ENCODE measurements around the gene ABCG1.
A peak's percentile ranks its signal among the peaks of the same experiment; 100 is the strongest.

The ABCG1 gene

DNA sequence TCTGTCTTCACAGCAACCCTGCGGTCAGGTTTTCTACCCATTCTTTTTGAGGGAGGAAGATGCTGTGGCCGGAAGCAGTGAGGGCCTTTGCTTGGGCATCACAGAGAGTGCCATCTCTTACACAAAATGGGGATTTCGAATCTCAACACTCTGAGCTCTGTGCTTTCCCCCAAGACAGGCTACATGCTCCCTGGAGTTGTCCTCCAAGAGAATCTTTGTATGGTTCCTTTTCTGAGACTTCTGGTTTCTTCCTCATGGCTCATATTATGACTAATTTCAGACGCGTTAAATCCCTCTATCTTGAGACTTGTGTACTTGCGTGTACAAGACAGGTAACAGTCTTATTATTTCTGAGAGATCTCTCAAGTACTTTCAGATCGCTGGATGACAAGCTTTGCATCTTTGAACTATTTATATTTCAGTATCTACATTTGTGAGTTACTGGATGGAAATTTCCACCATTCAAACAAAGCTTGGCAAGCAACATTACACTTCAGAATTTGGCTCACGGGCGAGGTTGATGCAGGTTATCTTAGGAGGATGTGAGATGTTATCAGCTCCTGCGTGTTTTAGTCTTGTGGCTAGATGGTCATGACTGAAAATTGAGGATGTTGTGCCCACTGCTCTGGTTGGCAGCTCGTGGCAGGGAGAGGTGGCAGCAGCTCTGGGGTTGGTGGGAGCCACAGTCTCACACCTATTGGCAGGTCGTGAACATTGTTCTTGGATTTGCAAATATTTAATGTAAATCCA lies 19.4 kb downstream of the ABCG1 start:
- no peak for TF ChIP-seq GATA2 (IDR thresholded peaks at IDR 0.05; ENCODE audit: low read depth, low read length)
- TF ChIP-seq GATA3 (IDR thresholded peaks at IDR 0.05; ENCODE audit: low read depth, low read length) = no peak

DNA sequence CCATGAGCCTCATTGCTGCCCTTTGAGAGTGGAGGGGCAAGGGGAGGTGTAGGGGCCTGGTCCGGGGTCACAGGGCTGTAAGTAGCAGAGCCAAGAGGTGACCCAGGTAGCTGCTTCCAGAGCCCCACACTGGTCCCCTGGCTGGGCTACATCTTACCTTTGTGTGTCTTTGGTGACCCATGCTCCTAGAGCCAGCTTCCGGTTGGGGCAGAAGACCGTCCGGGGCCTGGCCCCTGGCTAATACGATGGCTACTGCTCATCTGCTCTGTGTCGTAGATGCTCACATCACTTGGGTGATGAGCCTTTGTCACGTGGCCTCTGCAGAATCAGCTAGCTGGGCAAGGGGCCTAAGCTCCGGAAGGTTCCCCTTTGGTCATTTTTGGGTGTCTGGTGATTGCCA lies 20.6 kb downstream of the ABCG1 start:
- TF ChIP-seq GATA3 (IDR thresholded peaks at IDR 0.05; ENCODE audit: low read depth, low read length) (no peak), GATA2 (IDR thresholded peaks at IDR 0.05; ENCODE audit: low read depth, low read length) (no peak)

DNA sequence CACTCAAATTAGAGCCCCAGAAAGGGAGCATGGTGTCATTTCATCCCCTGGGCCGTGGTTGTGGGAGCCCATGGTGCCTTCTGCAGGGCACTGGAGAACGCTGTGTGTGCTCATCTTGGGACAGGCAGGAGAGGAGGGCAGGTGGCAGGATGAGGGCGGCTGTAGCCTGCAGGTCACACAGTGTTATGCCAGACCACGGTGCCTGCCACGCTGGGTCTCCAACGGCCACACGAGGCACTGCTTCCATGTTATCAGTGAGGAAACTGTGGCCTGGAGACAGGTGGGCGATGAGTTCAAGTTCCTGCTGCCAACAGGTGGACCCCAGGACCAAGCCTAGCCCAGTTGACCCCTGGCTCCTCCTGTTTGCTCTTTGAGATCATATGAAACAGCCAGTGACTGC lies 21.0 kb downstream of the ABCG1 start:
- no peak for TF ChIP-seq GATA2 (IDR thresholded peaks at IDR 0.05; ENCODE audit: low read depth, low read length)
- TF ChIP-seq GATA3 (IDR thresholded peaks at IDR 0.05; ENCODE audit: low read depth, low read length) = no peak

DNA sequence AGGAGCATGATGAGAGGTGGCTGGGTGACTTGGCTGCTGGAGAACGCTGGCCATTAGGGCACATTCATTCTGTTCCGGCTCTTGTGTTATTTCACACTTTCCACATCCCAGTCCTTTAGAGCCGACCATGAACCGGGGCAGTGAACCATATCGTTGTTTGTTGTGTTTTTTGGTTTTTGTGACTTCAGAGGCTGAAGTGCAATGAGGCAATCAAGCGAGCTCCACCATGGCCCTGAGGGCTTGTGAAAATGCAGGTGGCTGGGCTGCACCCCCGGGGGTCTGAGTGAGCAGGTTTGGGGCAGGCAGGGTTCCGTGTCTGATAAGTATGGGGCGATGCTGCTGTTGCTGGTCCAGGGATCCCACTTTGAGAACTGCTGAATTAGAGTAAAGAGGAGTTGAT lies 23.7 kb downstream of the ABCG1 start:
- no peak for TF ChIP-seq GATA2 (IDR thresholded peaks at IDR 0.05; ENCODE audit: low read depth, low read length)
- no peak for TF ChIP-seq GATA3 (IDR thresholded peaks at IDR 0.05; ENCODE audit: low read depth, low read length)

DNA sequence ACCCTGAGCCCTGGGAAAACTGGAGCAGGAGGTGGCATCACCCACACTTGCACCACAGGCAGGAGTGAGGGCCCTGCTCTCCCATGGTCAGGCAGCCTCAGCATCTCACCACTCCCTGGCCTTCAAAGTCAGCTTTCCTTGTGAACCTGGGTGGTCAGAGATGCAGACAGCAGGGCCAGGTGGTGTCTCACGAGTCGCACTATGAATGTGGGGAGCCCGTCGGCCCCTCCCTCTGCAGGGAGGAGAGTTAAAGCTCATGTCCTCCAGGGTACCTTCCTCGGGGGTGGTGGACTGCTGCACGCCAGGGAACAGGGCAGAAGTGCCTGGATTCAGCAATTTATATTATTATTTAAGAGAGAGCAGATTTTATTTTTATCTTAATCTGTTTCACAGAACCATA lies 24.1 kb downstream of the ABCG1 start:
- TF ChIP-seq GATA3 (IDR thresholded peaks at IDR 0.05; ENCODE audit: low read depth, low read length) = no peak
- no peak for TF ChIP-seq GATA2 (IDR thresholded peaks at IDR 0.05; ENCODE audit: low read depth, low read length)

DNA sequence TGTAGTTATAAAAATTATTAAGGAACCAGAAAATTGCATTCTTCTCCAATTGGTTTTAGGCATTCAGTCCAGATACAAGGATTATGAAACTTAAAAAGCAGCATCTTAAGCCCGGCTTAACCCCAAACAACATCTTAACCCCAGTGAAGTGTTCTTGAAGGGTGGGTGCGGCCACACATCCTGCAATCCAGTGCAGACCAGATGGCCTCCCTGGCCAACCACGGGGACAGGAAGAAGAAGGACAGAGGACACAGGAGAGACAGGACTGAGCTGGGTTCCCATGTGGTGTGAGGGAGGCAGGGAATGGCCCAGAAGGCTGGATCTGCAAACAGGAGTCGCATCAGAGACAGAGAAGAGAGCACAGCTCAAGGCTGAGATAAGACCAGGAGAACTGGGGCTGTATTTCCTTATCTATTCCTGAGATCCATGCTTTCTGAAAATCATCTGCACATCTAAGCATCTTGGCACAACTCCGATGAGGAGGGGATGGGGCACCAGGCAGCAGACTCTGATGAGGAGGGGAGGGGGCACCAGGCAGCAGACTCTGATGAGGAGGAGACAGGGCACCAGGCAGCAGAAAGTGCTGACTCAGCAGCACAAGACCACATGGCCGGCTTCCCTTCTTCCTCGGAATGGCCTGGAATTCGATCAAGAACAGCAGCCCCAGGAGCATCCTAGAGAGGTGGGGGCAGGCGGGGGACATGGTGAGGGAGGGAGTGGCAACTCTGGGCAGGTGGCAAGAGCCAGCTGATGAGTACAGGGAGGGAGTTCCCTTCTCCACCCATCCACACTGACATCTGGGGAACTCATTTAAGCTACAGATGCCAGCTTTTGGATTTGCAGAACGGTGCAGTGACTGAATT lies 26.6 kb downstream of the ABCG1 start:
- TF ChIP-seq GATA3 (IDR thresholded peaks at IDR 0.05; ENCODE audit: low read depth, low read length) (no peak), GATA2 (IDR thresholded peaks at IDR 0.05; ENCODE audit: low read depth, low read length) (peak; percentile 72)

DNA sequence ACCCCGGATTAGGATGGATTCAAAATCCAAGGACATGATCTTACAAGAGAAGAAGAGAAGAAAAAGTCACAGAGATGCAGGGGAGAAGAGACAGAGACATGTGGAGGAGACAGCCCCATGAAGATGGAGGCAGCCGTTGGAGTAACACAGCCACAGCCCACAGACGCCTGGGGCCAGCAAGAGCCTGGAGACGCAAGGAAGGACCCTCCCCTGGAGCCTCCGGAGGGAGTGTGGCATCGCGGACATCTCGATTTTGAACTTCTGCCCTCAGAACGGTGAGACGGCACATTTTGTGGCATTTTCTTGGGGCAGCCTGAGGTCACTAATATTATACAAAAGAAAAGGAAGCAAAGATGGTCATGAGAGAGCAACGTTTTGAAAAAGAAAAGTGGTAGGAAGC lies 28.8 kb downstream of the ABCG1 start:
- no peak for TF ChIP-seq GATA2 (IDR thresholded peaks at IDR 0.05; ENCODE audit: low read depth, low read length)
- TF ChIP-seq GATA3 (IDR thresholded peaks at IDR 0.05; ENCODE audit: low read depth, low read length) = no peak

DNA sequence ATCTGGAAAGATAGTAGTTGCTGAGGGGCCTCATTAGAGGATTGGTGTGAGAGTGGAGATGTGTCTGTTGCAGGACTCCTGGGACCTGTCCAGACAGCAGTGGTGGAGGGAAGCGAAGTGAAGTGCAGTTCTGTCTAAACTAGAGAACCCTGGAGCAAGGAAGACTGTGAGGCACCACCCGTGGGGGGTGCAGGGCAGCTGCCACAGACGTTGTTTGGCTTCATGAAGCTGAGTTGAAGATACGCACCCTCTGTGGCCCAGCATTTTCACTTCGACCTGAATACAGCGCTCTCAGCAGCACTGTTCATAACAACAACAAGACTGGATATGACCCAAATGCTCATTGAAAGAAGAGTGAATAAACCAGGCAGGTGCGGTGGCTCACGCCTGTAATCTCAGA lies 29.3 kb downstream of the ABCG1 start:
- no peak for TF ChIP-seq GATA2 (IDR thresholded peaks at IDR 0.05; ENCODE audit: low read depth, low read length)
- no peak for TF ChIP-seq GATA3 (IDR thresholded peaks at IDR 0.05; ENCODE audit: low read depth, low read length)

DNA sequence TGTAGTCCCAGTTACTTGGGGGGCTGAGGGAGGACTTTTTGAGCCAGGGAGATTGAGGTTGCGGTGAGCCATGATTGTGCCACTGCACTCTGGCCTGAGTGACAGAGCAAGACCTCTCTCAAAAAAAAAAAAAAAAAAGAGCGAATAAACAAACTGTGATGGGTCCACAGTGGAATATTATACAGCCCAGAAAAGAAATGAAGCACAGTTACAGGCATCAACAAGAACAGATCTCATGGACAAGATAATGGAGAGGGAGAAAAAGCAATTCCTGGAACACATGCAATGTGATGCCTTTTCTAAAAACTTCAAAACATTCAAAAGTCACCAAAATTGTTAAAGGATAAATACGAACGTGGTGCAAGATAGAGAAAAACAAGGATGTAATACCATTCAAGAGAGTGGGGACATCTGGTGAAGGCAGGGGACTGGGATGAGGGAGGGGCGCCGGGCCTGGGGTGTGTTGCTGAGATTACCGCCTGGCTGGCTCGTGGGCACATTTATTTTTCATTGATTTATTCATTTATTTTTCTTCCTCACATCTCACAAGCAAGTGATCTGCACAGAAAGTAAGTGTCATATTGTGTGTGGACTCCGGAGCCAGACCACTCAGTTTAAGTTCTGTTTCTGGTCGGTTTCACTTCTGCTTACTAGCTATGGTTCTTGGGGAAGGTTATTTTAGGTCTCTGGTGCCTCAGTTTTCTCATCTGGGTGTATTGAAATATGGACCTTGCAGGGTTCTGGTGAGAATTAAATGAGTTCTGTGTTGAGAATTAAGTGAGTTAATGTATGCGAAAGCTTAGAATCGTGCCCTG lies 30.1 kb downstream of the ABCG1 start:
- TF ChIP-seq GATA2 (IDR thresholded peaks at IDR 0.05; ENCODE audit: low read depth, low read length) = no peak
- TF ChIP-seq GATA3 (IDR thresholded peaks at IDR 0.05; ENCODE audit: low read depth, low read length) = no peak

DNA sequence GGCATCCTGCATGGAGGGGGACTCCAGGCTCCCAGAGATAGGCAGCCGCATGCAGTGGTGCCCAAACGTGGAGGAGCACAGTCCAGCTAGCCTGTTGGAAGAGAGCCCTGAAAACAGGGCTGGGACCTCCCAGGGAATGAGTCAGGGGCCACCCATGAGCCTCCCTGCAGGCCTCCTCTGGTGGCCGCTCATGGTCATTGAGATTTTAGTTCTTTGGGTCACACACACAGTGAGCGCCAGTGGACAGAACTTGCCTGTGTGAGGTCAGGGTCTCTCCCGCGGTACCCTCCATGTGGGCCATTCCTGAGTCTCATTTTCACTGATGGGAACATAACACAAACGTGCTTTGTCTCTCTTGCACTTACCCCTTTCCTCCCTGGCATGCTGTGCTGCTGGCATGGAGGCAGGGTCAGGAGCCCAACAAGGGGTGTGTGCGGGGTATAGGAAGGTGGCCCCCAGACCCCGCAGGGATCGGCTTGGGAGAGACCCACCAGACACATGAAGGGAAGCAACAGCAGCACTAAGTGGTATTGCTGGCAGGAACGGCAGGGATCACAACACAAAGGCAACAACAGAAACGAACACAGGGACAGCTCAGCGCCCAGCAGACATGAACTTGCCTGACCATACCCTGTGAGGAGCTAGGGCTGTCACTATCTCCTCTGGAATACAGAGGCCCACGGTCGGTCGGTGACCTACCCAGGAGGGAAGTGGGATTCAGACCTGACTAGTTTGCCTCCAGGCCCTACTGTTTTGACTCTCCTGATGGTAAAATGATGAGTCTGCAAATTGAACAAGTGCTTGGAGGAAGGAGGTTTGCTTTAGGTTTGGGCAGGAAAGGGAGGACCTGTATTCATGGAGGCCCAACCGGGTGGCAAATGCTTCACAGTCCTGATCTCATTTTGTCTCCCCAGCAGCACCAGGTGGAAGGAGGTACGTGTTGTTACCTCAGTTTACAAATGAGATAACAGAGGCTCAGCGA lies 31.8 kb downstream of the ABCG1 start:
- TF ChIP-seq GATA3 (IDR thresholded peaks at IDR 0.05; ENCODE audit: low read depth, low read length) = no peak
- TF ChIP-seq GATA2 (IDR thresholded peaks at IDR 0.05; ENCODE audit: low read depth, low read length) = no peak

DNA sequence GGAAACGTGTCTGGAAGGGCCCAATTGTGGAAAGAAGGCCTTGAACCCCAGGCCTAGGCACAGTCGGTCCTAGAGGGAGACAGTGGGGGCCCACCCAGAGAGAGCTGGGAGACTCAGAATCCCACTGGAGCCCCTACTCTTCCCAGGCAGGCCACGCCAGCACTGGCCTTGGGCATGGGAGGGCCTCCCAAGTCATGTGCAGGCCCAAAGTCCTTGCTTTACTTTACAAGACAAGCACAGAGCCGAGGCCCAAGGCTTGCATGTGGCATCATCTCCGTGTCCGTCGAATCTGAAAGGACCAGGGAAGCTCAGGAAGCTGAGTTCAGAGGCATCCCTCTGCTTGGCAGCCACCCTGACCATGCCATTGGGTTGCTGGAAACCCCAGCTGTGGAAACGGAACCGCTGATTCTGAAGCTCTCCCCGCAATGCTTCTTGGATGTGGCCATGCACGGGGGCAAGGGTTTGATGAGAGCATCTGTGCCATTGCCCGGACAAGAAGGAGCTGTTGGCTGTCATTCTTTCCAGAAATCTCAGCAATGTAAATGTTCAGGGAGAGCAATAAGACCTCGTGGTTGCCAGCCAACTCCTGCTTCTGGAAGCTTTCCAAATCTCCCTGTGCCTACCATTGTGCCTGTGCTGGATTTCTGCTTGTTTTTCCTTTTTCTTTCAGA lies 32.8 kb downstream of the ABCG1 start:
- TF ChIP-seq GATA2 (IDR thresholded peaks at IDR 0.05; ENCODE audit: low read depth, low read length) (no peak), GATA3 (IDR thresholded peaks at IDR 0.05; ENCODE audit: low read depth, low read length) (no peak)

DNA sequence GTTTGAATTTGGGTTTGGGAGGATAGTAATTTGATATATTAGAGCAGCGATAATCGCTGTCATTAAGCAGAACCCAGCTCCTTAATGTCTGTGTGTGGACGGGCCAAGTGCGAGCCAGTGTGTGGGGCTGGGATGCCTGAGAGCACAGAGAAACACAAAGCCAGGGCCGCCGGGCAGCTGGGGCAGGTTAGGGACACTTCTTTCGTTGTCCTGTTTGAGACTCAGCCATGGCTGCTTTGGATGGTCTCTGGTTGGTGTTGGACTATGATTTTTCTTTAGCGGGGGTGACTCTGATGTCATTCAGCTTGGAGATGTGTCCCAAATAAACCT lies 33.4 kb downstream of the ABCG1 start:
- no peak for TF ChIP-seq GATA2 (IDR thresholded peaks at IDR 0.05; ENCODE audit: low read depth, low read length)
- TF ChIP-seq GATA3 (IDR thresholded peaks at IDR 0.05; ENCODE audit: low read depth, low read length) = no peak
